ENCODE measurements around the gene CNMD.
"Not testable (repeated sequence)": the region's sequence is repeated elsewhere in the genome, so short reads cannot be mapped to it uniquely, and the experiment has no call there.

CNMD gene

DNA sequence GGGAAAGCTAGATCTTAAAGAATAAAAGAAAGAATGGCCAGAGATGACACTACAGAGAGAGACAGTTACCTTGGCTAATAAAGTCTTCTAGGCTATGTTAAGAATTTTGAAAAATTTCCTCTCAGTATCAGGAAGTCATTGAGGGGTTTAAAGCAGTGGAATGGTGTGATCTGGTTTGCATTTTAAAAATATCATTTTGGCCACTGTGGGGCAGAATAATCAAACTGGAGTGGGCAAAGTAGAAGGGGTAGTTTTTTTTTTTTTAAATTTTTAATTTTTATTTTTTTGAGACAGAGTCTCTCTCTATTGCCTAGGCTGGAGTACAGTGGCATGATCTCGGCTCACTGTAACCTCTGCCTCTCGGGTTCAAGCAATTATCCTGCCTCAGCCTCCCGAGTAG lies 4.4 kb upstream of the CNMD start:
- DNase-seq = no peak

DNA sequence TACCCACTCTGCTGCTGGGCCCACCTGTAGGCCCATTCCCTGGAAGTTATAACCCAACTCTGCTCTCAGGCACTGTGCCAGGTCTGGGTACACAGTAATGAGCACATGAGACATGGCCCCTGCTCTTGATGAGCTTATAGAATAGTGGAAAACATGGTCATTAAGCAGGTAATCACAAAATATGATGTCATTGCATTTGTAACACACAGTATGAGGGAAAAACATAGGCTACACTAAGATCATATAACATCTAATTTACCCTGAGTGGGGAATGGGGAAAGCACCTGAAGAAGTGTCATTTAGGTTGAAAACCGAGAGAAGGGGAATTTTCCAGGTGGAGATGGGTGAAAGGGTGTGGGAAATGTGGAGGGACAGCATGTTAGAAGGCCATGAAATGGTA lies 3.9 kb upstream of the CNMD start:
- DNase-seq = no peak

DNA sequence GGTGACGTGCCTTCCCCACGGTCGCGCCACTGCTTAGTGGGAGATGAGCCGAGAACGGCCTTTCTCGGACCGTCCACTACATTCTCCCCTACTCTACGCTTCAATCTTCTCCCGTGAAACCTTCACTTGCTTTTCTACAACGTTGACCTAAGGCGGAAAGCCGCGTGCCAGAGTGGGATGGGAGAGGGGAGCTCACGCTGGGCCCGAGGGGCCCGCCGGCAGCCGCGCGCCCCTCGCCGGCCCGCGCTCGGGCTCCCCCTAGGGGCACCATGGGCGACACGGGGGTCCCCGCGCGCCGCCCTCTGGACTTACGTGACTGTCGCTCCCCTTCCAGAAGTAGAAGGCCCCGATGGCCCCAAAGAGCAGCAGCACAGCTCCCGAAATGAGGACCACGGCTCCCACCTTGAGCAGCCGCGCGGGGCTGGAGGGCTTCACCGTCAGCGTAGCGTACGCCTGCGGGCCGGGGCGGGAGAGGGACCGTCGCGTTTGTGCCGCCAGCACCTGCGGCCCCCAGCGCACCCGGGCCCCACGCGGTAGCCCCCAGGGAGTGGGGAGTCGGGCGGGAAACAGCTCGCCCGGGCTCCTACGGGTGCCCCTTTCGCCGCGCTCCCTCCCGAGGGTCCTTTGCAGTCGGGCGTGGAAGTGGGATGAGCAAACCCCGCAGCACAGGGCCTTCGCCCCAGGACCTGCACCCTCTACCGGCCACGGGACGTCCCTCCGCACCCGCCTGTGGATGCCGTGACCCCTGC lies 727 bp downstream of the CNMD start:
- no peak for DNase-seq

DNA sequence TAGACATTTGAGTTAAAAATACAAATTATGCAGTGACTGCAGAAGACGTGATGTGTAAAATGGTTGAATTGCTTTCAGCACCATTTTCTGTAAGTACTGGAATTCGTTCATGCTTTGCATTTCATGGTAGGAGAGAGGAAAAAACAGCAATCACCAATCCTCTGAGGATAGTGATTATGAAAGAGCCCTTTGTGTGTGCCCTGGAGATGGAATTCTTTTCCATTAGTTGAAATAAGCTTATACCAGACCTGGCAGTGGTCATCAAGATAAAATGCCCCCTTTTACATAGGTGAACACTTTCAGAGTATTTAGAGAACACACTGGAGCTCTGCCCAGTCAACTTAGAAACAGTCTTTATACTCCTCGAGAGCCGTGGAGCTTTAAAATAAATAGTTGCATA lies 1.7 kb downstream of the CNMD start:
- DNase-seq = no peak

- no peak for DNase-seq
Observed at GRCh38 chr13:52737451-52737850, 2.2 kb downstream of the CNMD start.

DNA sequence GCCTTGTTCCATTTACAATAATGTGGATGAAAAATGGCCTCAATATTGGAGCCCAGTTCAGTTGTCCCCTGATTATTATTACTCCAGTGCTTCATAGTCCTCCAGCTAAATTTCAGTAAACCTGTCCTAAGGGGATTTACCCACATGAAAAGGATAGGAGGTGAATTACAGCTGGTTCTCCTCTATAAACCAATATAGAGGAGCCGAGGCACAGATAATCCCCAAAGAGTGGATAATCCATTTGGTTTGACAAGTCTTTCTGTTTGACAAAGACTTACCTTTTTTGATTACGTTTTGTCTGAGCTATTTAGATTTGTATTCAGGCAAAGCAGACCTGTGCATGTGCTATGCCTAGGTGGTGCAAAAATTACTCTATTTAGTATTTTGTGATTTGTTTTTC lies 2.7 kb downstream of the CNMD start:
- DNase-seq = no peak

- no peak for DNase-seq
Observed at GRCh38 chr13:52734075-52734623, 5.5 kb downstream of the CNMD start.

GRCh38 chr13:52726258-52726657 lies 13.4 kb downstream of the CNMD start:
- no peak for DNase-seq

GRCh38 chr13:52725302-52725701 lies 14.3 kb downstream of the CNMD start:
- no peak for DNase-seq

DNA sequence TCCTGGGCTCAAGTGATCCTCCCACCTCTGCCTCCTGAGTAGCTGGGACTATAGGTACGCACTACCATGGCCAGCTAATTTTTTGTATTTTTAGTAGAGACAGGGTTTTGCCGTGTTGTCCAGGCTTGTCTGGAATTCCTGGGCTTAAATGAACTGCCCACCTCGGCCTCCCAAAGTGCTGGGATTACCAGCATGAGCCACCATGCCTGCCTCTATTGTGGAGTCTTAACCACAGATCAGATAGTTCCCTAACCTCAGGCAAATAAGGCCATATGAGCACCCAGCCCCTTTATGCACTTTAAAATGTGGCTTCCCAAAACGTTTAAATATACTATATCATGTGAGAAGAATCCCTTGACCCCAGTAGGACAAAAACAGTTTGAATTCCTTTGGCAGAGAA lies 16.4 kb downstream of the CNMD start:
- DNase-seq = no peak

GRCh38 chr13:52721356-52721755 lies 18.3 kb downstream of the CNMD start:
- DNase-seq = not testable (repeated sequence)

GRCh38 chr13:52720904-52721303 lies 18.7 kb downstream of the CNMD start:
- DNase-seq = not testable (repeated sequence)

GRCh38 chr13:52713894-52714293 lies 25.7 kb downstream of the CNMD start:
- no peak for DNase-seq

- no peak for DNase-seq
Observed at GRCh38 chr13:52712385-52712784, 27.2 kb downstream of the CNMD start.

- no peak for DNase-seq
Observed at GRCh38 chr13:52711286-52711685, 28.3 kb downstream of the CNMD start.

- DNase-seq = not testable (repeated sequence)
Observed at GRCh38 chr13:52708266-52708665, 31.4 kb downstream of the CNMD start.

DNA sequence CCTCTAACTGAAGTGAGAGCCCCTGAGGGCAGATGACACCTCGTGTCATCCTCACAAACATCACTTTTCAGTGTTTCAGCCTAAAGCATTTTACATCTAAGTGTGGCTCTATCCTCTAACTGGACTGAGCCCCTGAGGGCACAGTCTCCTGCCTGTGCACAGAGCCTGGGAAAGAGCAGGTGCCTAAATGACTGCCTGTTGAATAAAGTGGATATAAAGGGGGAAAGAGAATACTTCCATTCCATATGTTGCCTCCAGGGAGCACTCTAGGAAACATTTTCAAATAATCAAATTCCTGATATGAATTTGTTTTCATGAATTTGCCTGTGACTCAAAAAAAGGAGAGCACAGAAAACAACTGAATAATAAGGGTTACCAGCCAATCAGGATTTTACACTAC lies 32.2 kb downstream of the CNMD start:
- no peak for DNase-seq

GRCh38 chr13:52706081-52706480 lies 33.5 kb downstream of the CNMD start:
- DNase-seq = no peak

- DNase-seq = no peak
Observed at GRCh38 chr13:52703482-52703881, 36.1 kb downstream of the CNMD start.

DNA sequence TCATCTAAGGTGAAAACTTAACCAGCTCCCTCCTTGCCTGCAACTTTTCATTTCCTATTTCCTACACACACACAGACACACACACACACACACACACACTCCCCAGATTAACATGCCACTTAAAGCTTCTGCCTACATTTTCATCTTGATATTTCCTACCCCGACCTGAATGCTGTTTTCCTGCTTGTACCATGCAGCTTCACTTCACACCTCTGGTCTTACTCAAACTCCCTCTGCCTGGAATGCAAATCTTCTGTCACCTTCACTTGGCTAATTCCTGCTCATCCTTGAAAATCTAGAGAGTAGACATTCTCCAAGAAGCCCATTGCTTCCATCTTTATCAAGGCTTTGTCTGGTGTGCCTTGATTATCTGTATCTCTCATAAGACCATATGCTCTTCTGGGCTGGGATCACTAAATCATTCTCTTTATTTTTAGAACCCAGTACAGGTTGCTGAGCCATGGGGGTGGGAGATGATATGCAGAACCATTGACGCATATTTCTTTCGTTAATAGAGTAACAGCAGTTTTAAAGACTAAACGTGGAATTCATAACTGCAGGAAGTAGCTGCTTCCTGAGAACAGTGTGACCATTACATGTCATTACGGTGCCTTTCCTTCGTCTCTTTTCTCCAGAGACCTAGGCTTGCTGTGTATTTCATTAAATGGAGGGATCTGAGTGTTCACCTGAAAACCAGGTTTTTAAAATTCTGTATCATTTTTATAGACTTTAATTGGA lies 37.7 kb downstream of the CNMD start:
- no peak for DNase-seq

DNA sequence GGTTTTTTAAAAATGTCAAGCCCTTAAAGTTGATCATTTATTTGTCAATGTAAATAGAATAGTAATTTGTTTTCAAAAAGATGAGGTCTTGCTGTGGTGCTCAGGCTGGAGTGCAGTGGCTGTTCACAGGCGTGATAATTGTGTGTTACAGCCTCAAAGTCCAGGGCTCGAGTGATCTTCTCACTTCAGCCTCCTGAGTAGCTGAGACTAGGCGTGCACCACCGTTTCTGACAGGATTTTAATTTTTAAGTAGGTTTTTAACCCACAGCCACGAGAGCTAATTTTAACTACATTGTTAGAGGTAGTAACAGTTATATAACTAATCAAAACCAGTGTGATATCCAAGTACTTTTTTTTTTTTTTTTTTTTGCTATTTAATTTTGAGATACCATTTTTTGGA lies 43.1 kb downstream of the CNMD start:
- no peak for DNase-seq

GRCh38 chr13:52695856-52696255 lies 43.8 kb downstream of the CNMD start:
- DNase-seq = no peak

DNA sequence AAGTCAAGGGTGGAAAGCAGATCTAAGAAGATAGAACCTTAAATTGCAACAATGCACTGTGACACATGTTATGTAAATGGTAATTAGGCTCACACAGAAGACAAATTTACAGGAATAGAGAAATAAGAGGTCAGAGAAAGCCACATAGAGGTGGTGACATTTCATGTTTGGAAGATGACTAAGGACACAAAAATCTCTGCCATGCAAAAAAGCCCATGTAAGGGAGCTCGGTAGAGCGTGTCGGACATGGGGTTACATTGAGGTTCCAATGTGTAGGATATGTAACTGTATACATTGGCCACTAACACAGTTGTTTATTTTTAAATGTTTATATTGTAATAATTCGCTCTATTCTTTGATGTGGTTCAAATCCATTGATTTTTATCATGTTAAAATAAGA lies 53.2 kb downstream of the CNMD start:
- DNase-seq = no peak

DNA sequence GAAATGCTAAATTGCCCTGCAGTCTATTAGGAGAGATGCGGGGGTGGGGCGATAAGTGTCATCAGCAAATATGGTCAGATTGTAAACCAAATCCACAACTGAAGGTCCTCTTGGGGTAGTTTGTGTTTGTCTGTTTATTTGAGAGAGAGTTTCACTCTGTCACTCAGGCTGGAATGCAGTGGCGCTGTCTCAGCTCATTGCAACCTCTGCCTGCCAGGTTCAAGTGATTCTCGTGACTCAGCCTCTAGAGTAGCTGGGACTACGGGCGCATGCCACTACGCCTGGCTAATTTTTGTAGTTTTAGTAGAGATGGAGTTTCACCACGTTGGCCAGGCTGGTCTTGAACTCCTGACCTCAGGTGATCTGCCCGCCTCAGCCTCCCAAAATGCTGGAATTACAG lies 53.8 kb downstream of the CNMD start:
- DNase-seq = not testable (repeated sequence)
